Kidney epithelial cell (primary cell): ENCODE data around the gene FARSA. TPM values are rescaled to one million over a fixed set of nuclear protein-coding genes. Genes with fewer than 3 reads are reported as not detected.

Experiments
- DNase-seq: peaks from one replicate; pipeline ENCODE4 v3.0.0-alpha.2; 2010; ENCODE audit warnings: low read depth
- H3K27me3 ChIP-seq: 2 replicates; pipeline ENCODE4 v1.6.0; 2011; ENCODE audit warnings: low read length; ENCODE audit not compliant: control insufficient read depth, insufficient read depth
- H3K36me3 ChIP-seq: 2 replicates; pipeline ENCODE4 v1.5.1; 2011; ENCODE audit warnings: low read length; ENCODE audit not compliant: control insufficient read depth, insufficient read depth
- H3K4me3 ChIP-seq: 2 replicates; pipeline ENCODE4 v1.5.1; 2011; ENCODE audit warnings: low read depth, mild to moderate bottlenecking, control low read depth, low read length
- total RNA-seq: library from RNA; depleted of rRNA; stranded (reverse); fragments of >200 nt; gene quantifications from 2 replicates; pipeline ENCODE4 v1.2.3, GENCODE V29; 2015
- TF ChIP-seq, protein P1 (sequence below): IDR thresholded peaks from 2 replicates; pipeline ENCODE4 v1.5.1; 2011; ENCODE audit warnings: mild to moderate bottlenecking, moderate library complexity, low read length, control low read depth, inconsistent platforms; ENCODE audit not compliant: insufficient read depth, poor library complexity, severe bottlenecking

The FARSA gene
- total RNA-seq, 1 donor from 2014 or later = 93.7 TPM

DNA sequence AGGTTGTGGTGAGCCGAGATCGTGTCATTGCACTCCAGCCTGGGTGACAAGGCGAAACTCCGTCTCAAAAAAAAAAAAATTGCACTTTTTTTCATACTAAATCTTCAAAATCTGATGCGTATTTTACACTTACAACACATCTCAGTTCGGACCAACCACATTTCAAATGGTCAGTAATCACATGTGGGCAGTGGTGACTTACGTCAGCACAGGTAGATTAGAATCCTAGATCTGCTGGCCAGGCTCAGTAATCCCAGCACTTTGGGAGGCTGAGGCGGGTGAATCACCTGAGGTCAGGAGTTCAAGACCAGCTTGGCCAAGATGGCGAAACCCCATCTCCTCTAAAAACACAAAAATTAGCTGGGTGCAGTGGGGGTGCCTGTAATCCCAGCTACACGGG, 1.6 kb upstream of the FARSA start:
- TF ChIP-seq, protein P1, sequence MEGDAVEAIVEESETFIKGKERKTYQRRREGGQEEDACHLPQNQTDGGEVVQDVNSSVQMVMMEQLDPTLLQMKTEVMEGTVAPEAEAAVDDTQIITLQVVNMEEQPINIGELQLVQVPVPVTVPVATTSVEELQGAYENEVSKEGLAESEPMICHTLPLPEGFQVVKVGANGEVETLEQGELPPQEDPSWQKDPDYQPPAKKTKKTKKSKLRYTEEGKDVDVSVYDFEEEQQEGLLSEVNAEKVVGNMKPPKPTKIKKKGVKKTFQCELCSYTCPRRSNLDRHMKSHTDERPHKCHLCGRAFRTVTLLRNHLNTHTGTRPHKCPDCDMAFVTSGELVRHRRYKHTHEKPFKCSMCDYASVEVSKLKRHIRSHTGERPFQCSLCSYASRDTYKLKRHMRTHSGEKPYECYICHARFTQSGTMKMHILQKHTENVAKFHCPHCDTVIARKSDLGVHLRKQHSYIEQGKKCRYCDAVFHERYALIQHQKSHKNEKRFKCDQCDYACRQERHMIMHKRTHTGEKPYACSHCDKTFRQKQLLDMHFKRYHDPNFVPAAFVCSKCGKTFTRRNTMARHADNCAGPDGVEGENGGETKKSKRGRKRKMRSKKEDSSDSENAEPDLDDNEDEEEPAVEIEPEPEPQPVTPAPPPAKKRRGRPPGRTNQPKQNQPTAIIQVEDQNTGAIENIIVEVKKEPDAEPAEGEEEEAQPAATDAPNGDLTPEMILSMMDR = no peak
- no peaks in the 10 kb centered on the region for H3K27me3 ChIP-seq
- no peaks in the 10 kb centered on the region for H3K36me3 ChIP-seq
- H3K4me3 ChIP-seq = no peak overlapping the region
- DNase-seq = no peak

DNA sequence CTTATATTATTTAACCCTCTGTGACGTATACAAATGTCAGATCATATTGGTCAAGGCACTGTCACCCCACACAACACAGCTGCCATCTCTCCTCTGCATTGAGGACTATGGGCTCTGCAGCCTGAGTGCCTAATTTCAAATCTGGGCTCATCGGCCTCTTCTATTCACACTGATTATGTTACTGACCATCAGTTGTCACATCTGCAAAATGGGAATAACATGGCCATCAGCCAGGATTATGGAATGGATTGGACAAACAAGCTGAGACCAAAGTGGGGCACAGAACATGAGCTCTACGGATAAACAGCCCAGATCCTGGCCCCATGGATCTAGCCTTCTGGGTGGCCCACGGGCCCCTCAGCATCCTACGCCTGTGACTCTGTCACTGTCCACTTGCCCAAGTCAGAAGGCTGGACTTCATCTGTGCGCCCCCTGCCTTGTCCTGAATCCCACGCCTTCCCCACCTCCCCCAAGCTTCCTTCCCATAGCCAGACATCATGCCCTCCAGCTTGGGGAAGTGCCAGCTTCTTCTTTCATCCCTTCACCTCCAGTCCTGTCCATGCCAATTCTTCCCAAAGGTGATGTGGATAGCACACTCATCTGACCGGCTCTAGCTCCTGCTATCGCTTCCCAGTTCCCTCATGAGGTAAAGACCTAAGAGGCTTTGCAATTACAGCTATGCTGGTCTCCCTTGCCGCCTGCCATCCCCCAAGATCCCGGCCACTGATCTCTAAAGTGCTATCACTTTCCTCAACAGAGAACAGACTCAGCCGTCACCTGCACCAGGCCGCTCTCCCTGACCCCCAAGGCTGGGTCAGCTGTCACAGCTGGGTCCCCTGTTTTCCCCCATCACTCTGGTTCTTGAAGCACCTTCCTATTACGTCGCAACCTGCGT, 872 bp downstream of the FARSA start:
- peak overlapping the region; percentile 89 for H3K4me3 ChIP-seq
- TF ChIP-seq, protein P1 = no peak
- no peaks in the 10 kb centered on the region for H3K36me3 ChIP-seq
- no peak for DNase-seq
- no peaks in the 10 kb centered on the region for H3K27me3 ChIP-seq

DNA sequence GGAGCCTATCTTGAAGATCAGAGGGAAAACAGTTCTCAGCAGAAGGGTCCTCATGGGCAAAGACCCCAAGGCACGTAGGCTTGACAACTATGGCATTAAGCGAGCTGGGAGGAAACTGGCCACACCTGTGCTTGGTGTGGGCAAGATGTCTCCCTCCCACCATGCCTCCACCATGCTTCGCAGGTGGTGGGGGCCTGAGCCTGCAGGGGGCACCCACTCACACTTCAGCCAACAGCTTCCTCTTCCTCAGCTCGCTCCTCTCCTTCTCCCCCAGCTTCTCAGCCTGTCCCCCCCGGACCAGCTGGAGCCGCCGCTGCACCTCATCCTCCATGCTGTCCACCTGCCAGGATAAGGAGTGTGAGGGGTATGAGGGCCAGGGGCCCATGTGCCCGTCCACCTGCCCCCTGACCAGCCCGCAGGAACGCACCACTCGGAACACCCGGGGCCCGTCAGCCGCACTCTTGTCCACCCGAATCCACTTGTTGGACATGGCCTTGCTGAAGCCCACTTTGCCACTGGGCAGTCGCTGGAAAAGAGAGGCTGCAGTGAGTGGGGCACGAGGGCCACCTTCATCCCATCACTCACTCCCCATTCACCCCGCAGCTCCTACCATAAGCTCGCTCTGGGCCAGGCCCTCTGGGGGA, 3.4 kb downstream of the FARSA start:
- Histone ChIP-seq H3K27me3 (no peaks in the 10 kb centered on the region), H3K36me3 (no peaks in the 10 kb centered on the region), H3K4me3 (no peak overlapping the region)
- TF ChIP-seq, protein P1 = no peak
- no peak for DNase-seq

DNA sequence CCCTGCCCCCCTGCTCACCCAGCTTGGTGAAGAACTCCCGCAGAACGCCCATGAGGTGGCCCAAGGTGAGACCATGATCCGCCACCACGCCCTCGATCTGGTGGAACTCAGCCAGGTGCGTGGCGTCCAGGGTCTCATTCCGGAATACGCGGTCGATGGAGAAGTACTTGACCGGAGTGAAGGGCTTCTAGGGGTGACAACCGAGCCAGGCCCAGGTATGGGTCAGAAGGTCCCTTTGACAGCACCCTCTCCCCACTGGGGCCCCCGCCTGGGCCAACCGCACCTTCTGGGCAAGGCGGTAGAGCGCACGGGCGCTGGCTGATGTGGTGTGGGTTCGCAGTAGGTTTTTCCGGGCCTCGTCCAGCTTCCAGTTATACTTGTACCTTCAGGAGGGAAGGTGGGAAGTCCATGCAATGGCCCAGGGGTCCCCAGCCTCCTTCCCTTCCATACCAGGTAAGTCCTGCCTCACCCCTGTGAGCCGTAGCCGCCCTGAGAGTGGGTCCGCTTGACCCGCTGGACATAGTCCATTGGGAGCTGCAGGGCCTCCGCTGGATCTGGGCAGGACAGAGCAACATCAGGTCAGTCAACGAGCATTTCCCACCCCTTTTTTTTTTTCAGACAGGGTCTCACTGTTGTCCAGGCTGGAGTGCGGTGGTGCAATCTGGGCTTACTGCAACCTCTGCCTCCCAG, 8.7 kb downstream of the FARSA start:
- H3K36me3 ChIP-seq = no peaks in the 10 kb centered on the region
- no peak overlapping the region for H3K4me3 ChIP-seq
- TF ChIP-seq, protein P1 = no peak
- no peaks in the 10 kb centered on the region for H3K27me3 ChIP-seq
- DNase-seq = no peak

DNA sequence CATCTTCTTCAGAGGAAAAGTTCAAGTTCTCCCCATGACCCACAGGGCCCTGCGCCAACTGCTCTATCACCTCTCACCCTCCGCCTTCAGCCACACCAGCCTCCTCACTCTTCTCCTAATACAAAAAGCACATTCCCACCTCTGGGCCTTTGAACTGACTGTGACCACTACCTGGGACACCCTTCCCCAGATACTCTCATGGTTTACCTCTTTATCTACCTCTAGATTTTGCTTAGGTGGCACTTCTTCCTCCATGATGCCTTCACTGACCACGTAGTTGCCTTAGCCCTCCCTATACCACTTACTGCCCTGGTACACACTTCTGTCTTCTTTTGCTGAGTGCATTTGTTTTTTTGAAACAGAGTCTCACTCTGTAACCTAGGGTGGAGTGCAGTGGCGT, 10.6 kb downstream of the FARSA start:
- H3K36me3 ChIP-seq = no peaks in the 10 kb centered on the region
- H3K27me3 ChIP-seq = no peaks in the 10 kb centered on the region
- TF ChIP-seq, protein P1 = no peak
- DNase-seq = no peak
- H3K4me3 ChIP-seq = no peak overlapping the region
